Measurements from ENCODE around the gene SLC25A13.
"Not testable (repeated sequence)": the region's sequence is repeated elsewhere in the genome, so short reads cannot be mapped to it uniquely, and the experiment has no call there.

SLC25A13 gene

DNA sequence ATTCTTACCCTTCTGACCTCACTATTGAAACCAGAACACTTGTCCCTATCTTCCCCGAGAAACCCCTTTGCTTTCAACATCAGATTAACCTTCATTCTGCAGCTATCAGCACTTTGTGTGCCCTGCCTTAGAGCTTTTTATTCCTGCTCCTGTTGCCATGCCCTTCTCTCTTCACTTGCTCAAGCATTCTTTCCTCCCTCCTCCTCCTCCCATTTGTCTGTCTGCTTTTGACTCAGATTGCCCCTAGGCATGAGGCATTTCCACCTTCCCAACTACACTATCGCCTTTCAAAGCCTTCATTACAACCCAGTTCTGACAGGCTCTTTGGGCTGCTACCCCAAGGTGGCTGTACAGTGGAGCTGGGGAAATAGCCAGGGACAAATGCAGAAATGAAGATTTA lies 143.3 kb downstream of the SLC25A13 start:
- DNase-seq (ENCODE audit: insufficient read length, low spot score) = no peak

DNA sequence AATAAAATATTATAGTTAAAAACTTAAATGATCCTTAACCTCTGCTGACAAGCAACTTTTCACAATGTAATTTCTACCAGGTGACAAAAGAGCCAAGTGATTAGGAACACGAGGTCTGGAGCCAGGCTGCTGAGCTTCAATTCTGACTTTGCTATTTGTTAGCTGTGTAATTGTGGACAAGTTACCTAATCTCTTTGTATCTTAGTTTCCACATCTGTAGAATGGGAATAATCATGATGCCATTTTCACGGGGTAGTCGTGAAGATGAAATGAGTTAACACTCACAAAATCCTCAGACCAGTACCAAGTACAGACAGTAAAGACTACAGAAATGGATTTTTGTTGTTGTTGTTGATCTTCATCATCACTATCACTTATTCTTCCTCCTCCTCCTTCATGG lies 144.5 kb downstream of the SLC25A13 start:
- FAIRE-seq = no peak

More for the DNA sequence above, 143.3 kb downstream of the SLC25A13 start:
- FAIRE-seq = no peak

DNA sequence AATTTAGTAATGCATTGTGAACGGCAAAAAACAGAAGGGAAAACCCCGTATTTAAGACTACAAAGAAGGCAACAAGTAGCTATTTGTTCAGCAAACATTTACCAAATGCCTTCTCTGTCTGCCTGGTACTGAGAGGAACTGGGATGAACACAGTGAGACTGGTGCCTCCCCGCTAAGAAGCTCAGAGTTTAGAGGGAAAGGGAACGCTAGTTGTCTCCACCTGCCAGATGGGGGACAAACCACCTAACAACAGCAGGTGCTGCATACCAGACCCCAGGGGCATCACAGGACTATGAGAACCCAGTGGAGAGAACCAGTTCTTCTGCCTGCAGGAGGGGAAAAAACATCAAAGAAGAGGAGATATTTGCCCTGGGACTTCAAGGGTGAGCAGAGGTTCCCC lies 147.1 kb downstream of the SLC25A13 start:
- no peak for DNase-seq (ENCODE audit: insufficient read length, low spot score)
- no peak for FAIRE-seq

More for the DNA sequence above, 144.5 kb downstream of the SLC25A13 start:
- DNase-seq (ENCODE audit: insufficient read length, low spot score) = no peak

DNA sequence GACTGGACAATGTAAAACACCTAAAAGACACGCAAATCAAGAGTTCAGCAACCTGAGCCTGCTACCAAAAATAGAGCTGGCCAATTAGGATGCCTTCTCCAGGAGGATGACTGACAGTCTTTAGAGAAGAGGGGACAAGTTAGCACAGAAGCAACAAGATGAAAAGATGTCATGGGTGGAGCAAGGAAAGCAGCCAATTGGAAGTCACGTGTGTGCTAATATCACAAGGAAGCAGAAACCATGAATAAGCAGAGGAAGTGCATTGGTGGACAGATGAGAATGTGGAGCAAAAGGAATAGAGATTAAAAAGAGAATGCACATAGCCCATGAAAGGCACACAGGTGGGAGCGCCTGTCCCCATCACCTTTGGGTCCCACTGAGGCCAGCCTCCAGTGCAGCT lies 148.1 kb downstream of the SLC25A13 start:
- FAIRE-seq = no peak

DNA sequence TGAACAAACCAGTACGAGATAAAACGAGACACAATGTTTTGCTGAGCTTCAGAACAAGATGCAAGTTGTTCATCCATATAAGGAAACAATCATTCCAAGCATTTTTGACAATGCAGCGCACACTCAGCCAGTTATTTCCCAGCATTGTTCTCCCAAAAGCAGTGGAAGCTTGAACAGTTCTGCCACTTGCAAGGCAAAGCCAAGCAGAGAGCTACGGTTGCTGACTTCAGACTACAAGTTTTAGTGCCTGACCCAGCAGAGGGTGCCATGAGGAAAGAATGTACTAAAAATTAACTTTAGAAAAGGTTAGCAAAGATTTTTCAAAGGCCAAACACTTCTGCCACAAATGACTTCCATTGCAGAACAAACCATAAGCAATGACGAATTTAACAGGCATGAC lies 152.5 kb downstream of the SLC25A13 start:
- DNase-seq (ENCODE audit: insufficient read length, low spot score) = no peak
- FAIRE-seq = no peak

More for the DNA sequence above, 148.1 kb downstream of the SLC25A13 start:
- DNase-seq (ENCODE audit: insufficient read length, low spot score) = no peak

DNA sequence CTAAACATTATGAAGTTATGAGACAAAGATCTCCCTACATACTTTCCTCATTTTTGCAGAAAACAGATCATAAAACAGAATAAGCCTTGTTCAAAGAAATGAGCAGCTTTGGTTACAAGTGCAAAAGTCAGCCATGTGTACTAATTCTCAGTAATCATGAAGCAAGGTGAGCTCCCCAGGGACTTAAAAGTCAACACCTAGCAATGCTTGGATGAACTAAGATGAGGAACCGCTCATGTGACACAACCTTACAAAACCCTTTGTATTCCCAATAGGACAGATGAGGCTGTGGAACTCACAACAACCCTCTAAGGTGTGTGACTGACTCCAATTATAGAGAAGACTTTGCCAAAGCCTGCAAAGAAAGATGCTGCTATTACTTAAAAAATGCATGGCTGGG lies 154.5 kb downstream of the SLC25A13 start:
- no peak for DNase-seq (ENCODE audit: insufficient read length, low spot score)
- no peak for FAIRE-seq

DNA sequence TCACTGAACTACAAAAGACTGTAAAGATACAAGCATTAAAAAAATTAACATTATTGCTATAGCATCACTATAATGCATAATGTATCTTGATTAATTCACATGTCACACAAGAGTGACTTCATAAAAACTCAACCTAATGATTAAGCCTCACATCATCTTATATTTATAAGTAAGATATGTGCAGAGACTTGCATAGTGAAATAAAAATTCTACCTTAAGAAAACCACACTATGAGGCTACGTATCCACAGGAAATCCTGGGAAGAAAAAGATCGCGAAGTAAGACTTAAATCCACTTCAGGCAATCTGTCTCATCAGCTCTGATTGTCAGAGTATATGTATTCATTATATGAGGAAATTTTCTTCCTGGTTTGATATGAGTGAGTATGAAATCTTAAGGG lies 160.0 kb downstream of the SLC25A13 start:
- no peak for FAIRE-seq
- no peak for DNase-seq (ENCODE audit: insufficient read length, low spot score)

DNA sequence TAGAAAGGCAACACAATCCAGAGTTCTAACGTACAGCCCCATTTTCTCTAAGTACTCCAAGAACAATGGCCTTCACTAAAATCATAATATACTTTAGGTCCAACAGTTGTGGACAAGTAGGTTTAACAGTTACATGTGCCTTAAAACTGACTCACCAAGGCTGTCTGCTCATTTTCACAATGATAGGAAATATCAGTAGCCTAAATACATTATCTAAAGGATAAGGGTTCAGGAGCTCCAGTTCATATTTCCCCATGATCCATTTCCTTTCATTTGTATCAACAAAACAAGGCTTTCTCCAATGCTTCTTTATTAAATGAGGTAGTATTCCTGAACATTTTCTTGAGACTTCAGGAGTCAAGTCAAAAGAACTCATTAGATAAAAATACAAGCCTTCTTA lies 164.0 kb downstream of the SLC25A13 start:
- DNase-seq (ENCODE audit: insufficient read length, low spot score) (no peak), FAIRE-seq (no peak)

DNA sequence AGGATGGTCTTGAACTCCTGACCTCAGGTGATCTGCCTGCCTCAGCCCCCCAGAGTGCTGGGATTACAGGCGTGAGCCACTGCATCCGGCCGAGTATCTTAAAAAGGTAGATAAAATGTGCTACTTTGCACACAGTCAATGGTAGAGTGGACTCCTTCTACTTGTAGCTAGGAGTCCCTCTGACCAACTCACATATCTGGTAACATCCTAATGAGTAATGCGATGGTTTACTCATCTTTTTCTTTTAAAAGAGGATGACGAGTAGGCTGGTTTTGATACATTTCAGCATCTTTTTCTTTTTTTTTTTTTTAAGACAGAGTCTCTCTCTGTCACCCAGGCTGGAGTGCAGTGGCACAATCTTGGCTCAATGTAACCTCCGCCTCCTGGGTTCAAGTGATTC lies 167.4 kb downstream of the SLC25A13 start:
- not testable (repeated sequence) for FAIRE-seq; DNase-seq (ENCODE audit: insufficient read length, low spot score)

DNA sequence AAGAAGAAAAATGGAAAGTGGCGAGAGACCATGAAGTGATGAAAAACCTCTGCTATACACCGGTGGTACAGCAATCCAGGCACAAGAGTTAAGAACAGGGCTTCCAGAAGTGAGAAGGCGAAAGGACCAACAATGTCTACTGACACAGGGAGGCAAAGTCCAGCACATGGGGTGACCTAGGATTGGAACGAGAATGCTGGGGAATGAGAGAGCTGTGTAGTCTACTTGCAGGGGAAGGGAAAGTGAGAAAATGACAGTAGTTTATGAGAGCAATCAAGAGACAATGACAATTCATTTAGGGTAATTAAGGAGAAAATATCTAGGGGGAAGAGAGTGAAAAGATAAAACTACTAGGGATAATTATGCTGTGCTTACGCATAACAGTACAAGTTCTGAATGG lies 169.2 kb downstream of the SLC25A13 start:
- DNase-seq (ENCODE audit: insufficient read length, low spot score) = no peak
- no peak for FAIRE-seq

DNA sequence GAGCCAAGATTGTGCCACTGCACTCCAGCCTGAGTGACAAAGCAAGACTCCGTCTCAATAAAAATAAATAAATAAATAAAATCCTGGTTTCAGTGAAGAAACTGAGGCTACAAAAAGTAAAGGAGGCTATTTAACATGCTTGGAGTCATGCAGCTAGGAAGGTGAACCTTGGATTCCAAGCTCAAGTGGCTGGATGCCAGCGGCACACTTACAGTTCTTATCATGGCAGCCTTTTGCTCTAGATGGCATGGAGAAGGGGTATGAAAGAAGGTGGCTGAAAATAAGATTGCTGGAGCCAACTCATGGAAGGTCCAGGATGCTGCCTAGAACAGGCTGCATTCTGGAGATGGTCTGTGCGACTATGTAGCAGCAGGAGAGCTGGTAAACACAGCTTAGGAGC lies 170.0 kb downstream of the SLC25A13 start:
- no peak for FAIRE-seq
- no peak for DNase-seq (ENCODE audit: insufficient read length, low spot score)

DNA sequence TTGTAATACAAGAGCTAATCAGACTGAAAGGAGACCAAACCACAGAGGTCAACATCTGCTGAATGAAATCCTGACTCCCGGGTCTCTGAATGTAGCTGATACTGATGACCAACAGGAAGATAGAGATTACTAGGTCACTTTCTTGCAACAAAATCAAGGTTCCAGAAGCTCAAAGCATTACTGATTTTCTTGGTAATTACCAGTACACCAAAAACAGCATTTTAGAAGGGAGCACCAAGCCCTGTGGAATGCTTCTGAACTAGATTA lies 177.7 kb downstream of the SLC25A13 start:
- FAIRE-seq (no peak), DNase-seq (ENCODE audit: insufficient read length, low spot score) (no peak)

DNA sequence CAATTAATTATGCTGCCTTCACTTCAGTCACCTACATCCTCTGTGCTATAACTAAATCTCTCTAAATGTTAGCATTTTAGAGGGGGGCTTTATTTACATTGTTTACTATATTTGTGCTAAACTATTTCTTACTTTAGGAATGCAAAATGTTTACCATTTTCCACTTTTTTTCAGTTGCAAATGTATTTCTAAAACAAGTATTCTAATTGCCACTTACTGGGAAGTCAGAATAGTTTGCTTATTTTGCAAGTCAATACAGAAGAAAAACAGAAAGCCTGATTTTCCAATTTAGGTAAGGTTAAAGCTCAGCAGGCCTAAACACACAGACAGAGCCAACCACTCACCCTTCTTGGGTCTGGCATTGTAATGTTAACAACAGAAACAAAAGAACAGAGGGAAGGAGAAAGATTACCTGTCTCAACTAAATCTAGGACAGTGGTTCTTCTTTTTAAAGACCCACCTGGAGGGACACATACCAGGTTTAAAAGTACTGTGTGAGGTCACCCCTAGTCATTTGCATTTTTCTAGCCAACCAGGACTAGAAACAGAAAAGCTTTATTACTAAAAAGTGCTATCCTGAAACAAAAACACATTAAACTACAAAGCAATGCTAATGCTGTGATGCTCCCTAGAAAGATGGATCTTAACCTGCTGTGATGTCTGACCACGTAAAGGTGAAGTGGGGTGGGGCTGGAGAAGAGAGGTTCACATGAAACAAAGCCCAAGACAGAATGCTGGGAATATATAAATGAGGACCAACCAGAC lies 178.2 kb downstream of the SLC25A13 start:
- DNase-seq (ENCODE audit: insufficient read length, low spot score) (no peak), FAIRE-seq (no peak)

DNA sequence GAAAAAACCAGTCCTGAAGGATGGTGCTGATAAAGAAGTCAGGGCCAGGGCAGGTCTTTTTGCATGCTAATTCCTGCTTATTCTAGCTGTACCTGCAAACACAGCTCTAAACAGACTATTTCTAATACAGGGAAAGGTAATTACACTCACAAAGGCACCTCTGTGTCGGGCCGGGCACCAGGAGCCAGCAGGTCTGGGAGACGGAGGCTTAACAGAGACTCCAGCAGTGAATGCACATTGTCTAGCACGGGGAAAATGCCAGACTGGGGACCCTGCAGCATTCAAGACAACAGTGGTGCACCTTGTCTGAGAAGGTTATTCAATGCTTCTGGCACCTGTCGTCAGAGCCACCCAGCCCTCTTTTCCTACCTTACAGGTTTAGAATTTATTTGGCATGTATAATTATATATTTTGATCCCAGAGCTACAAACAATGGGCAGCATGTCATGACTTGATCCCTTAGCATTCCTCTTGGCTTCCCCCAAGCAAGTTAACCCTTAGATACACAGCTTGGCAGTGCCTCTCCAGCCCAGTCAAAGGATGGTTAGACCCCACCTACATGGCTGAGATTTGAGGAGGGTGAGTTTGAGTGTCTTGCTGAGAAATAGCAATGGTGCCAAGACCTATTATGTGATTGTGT lies 185.2 kb downstream of the SLC25A13 start:
- FAIRE-seq = no peak
- DNase-seq (ENCODE audit: insufficient read length, low spot score) = no peak

DNA sequence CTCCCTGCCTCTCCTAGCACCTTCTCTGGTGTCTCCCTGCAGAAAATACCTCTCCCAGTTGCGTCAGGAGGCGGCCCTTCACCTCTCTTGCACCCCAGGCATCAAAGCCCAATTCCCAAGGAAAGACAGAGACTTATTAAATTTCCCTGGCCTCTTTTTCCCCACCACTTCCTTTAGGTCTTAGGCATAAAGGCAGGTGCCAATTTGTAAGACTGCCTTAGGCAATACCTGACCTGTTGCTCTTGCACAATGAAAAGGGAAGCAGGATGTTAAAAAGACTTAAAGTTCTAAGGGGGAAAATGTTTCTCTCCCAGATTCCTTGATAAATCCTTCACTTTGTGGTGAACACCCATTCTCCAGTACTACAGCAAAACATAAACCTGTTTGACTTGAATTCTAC lies 186.7 kb downstream of the SLC25A13 start:
- no peak for FAIRE-seq

DNA sequence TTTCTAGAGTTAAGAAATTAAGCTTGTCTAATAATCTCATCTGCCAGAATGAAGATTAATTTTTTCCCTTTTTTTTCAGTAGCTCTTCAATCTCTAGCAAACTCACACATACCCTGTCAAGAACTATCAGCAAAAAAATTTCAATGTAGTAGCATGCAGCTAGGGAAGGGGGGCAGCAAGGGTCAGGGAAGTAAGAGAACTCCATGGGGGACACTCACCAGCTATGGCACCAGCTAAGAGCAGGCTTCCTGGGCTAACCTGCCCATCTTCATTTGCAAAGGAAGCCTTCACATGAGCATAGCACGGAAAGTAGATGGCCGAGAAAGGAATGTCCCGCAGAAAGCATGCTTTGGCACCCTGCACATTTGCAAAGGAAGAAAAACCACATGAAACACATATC lies 190.4 kb downstream of the SLC25A13 start:
- FAIRE-seq (no peak), DNase-seq (ENCODE audit: insufficient read length, low spot score) (no peak)

More for the DNA sequence above, 186.7 kb downstream of the SLC25A13 start:
- DNase-seq (ENCODE audit: insufficient read length, low spot score) = no peak

DNA sequence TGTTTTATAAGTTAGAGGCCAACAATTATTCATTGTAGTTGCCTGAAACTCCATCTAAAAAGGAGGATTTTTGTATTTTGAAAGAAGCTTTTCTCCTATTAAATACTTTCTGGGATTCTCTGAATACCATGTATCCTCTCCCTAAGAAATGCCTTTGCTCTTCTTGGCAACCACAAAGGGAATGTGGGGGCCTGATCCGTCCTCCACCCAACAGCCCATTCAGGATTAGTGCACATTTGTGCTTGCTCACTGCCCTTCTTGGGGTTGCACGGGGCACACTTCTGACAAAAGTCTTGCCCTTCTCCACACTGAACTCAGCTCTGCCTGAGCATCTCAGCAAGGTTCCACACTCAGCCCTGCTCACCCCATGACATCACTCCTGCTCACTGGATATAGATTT lies 194.2 kb downstream of the SLC25A13 start:
- no peak for DNase-seq (ENCODE audit: insufficient read length, low spot score)
- no peak for FAIRE-seq

DNA sequence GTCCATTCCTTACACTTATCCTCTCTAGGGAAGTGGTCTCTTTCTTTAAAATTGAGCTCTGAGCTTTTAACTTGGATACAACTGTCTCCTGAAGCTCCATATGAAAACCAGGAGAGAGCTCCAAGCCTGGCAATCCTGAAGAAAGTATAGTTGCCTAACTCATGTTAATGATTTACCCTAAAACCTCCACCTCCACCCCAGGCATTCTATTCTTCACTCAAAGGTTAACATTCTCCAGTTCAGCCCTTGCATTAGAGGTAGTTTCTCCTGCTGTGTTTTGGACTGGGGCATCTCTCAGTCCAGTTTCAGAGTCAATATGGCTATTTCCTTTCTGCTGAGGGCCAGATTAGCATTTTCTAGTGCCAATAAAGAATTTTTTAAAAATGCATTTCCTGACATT lies 195.5 kb downstream of the SLC25A13 start:
- FAIRE-seq (peak; percentile 33), DNase-seq (ENCODE audit: insufficient read length, low spot score) (no peak)

DNA sequence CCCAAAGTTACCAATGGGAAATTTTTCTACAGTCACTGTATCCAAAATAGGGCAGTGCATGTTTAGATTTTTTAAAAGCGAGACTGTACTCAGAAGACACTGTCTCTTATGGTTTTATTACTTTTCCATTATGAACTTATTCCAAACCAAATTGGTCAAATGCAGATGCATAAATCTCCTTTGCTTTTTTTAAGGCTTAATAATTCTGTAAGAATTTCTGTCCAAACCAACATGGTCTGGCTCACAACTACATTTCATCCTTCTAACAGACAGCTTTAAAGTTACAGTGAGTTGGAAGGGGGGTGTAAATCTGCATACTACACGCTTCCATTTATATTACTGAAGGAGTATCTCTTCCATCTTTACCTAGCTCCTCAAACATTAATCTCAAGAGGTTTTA lies 199.2 kb downstream of the SLC25A13 start:
- FAIRE-seq = no peak
- DNase-seq (ENCODE audit: insufficient read length, low spot score) = no peak

DNA sequence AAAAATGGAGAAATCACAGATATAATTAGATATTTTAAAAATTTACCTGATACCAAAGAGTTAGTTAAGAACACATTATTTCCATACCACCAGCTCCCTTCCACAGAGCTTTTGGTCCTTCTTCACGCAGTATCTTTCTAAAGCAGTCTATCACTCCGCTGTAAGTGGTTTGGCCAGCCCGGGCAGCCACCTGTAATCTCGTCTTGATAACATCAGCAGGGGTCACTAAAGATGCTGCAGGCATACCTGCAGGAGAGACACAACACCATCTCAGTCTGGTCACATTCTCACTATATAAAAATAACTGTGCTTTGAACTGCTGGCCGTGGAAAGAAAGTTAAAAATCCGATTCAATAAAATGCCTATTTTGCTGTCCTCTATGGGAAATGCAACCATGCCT lies 200.1 kb downstream of the SLC25A13 start:
- DNase-seq (ENCODE audit: insufficient read length, low spot score) = no peak
- FAIRE-seq = no peak

DNA sequence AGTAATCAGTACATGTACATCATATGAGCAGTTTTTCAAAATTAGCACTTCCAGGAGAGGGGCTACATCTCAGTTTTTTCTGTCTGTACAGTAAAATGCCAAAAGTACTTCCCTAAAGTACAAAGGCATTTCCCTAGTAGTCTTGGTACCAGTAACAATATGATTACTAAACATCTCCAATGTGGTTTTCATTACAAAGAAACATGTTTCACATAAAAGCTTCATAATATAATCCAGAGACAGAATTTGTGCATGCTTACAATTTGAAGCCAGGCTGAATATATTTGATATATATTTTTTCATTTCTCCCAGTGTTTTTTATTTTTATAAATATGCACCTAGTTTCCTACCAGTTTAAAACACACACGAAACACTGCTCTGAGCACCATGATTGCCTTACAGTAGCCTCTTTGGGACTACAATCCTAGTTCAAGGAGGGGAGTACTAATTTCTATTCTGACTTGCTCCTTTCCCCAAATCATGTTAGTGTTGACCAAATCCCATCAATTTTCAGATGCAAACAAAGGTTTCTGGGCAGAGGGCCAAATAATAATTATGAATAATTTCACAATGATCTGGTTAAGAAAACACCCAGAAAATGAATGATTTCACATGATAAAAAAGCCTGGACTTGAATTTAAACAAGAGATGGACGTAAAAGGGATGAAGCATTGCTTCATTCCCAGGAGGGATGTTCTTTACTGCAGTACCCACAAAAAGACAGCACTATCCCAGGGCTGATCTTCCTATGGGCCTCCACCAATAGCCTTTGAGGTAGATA lies 201.3 kb downstream of the SLC25A13 start:
- DNase-seq (ENCODE audit: insufficient read length, low spot score) (no peak), FAIRE-seq (no peak)

DNA sequence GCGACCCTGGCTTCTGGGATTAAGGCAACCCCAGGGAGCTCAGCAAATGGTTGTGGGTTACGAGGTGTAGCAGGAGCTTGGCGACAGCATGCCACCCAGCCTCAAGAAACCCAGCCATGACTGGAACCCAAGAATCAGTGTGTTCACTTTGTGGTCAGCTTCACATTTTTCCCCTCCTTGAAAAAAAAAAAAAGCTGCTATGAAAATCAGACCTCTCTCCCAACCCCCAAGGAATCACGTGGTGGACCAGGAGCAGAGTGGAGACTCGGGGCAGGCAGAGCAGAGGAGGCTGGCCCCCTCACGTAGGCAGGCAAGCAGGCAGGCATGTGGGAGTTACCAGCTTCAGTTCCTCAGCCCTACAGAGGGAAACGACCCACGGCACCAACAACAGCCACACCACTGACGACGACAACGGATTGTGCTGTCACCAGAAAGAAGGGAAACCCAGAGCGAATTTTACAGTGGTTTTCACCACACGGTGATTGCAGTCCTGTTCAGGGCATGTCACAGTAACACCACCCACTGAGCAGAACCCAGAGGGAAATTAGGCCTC lies 203.4 kb downstream of the SLC25A13 start:
- DNase-seq (ENCODE audit: insufficient read length, low spot score) = no peak
- FAIRE-seq = no peak
